COR-L47 (cell line): ENCODE measurements around the gene TMEM271.

Experiments used
- DNase-seq: peaks from one replicate; lab custom pipeline; 2025; lab: John Stamatoyannopoulos, UW

Gene TMEM271

DNA sequence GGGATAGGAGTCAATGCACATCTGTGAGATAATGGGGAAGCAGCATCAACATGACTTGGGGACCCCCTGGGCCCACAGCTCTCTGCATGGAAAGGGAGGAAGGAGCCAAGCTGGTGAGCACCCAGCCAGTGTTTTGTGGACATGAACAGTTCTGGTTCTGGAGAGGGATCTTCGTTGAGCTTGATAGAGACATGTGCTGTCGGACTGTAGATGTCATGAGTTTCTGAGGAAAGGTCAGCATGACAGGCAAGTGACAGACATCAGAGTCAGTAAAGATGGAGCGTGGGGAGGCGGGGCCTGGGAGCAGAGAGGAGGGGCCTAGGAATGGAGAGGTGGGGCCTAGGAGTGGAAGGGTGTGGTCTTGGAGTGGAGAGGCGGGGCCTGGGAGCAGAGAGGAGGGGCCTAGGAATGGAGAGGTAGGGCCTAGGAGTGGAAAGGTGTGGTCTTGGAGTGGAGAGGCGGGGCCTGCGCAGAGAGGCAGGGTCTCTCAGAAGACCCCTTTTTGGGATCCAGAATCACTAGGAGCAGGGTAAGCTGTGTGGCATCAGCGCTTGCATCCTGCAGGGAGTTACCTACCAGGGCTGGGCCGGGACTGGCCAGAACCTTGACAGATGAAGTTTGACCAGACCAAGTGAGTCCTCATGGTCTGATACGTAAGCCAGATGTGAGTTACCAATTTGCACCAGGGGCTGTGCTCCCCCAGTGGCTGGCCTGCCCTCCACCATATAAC, 43.3 kb downstream of the TMEM271 start:
- no peak for DNase-seq

DNA sequence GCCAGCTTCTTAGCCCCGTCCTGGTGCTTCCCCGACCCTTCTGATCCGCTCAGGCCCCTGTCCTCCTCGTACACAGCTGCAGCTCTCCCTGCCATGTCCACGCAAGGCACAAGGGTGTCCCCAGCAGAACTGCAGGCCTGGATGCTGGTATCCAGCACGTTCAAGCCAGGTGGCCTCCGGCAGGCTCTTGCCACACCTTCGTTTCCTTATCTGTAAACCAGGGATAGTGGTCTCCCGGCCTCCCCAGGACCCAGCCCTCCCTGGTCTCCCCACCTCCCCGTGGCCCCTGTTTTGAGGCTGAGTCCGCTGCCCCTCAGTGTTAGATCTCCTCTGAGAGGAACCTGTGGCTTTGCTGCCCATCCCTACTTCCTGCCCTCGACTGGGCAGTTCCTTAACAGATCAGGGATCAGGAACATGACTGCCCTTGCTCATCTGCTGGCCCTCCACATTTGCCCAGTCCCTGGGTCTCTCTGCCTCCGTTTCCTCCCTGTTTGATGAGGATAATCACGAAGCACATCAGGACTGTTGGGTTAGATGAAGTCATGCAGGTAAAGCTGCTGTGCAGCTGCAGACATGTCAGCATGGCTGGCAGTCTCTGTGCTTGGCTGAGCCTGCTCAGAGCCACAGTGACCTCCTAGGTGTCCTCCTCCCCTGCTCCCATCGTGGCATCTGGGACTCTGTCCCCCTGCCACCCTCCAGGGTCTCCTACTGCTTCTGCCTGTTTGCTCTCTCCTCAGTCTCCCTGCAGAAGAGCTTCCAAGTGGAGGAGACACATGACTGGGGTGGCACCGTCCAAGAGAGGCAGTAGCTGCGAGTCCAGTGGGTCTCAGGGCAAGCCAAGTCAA, 44.2 kb downstream of the TMEM271 start:
- DNase-seq: no peak

DNA sequence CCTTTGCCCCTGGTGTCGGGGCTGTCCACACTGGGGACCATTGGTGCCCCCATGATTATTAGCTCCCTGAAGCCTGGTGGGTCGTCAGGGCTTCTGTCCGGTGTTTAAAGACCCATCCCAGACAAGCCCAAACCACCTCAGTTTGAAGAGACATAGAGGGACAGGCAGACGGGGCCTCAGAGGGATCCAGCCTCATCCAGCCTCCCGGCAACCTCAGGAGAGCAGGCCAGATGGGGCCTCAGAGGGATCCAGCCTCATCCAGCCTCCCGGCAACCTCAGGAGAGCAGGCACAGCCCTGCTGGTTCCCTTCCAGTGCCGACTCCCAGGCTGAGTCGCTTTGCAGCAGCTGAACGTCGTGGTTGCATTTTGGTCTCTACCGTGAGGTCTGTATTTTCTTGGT, 45.0 kb downstream of the TMEM271 start:
- DNase-seq: no peak

DNA sequence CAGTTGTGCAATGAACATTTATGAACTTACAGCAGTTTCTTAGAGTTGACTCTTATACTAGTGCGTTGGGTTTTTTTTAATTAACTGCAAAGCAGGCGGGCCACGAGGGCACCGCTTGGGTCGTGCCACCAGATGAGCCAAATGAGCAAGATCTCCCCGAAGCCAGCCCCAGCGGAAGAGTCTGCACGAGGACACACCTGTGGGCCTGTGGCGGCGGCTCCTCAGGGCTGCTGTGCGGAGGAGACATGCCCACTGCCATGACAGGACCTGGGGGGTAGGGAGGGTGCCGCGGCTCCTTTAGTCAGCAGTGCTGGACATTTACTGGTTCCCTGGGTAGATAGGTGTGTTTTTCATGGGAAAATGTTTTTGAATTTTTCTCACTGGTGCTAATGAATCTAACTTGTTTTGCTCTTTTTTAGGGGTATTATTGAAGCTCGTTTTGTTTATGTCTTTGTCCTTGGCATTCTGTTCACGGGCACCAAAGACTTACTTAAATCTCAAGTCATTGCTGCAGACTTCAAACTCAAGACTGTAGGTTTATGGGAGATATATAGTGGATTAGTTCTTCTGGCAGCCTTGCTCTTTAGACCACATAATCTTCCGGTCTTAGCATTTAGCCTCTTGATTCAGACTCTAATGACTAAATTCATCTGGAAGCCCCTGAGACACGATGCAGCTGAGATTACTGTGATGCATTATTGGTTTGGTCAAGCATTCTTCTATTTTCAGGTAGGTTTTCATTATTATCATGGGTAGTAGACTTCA, 45.9 kb downstream of the TMEM271 start:
- no peak for DNase-seq

DNA sequence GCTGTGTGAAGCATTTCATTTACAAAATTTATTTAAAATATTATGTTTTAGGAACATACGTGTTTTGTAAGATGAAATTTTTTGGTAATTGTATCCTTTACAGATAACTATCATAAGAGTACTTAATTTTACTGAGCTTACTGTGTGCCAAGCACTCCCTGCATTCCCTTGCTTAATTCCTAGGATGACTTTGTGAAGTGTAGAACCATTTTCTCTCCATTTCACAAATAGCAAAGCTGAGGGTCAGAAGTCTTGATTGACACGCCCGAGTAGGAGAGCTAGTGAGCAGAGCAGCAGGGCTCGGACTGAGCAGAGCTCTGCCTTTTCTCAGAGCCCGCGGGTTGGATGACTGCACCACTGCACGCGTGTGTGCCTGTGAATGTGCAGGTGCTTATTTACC, 46.5 kb downstream of the TMEM271 start:
- DNase-seq: no peak

DNA sequence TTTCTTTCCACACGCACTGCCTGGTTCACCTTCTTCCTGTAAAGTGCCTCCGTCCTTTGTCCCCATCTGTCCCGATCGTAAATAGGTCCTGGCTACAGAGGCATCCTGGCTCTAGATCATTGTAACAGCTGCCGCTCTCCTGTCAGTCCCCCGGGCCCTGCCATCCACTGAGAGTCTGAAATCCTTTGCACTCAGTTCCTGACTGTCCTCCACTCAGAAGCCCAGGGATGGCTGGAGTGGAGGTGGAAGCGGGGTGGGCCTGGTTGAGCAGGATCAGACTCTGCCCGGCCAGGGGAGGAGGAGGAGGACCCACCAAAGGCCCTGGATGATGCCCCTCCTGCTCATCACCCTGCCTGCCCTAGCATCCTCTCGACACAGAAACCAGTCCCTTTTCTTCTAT, 47.3 kb downstream of the TMEM271 start:
- no peak for DNase-seq

DNA sequence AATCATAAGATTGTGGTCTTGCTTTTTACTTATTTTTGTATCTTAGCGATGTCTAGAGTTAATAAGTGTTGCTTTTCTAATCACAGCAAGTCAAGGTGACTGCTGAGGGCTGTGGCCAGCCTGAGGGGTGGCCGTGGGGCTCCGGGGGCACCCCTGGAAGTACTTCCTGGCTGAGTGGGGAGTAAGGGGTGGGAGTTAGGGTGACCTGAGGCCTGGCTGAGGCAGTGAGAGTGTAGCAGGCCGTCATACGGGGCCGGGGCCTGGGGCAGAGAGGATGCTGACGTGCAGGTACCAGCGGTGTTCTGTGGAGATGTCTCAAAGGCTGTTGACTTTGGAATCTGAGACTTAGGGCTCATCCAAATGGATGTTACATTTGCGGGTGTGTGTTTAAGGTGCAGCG, 47.8 kb downstream of the TMEM271 start:
- DNase-seq: no peak

DNA sequence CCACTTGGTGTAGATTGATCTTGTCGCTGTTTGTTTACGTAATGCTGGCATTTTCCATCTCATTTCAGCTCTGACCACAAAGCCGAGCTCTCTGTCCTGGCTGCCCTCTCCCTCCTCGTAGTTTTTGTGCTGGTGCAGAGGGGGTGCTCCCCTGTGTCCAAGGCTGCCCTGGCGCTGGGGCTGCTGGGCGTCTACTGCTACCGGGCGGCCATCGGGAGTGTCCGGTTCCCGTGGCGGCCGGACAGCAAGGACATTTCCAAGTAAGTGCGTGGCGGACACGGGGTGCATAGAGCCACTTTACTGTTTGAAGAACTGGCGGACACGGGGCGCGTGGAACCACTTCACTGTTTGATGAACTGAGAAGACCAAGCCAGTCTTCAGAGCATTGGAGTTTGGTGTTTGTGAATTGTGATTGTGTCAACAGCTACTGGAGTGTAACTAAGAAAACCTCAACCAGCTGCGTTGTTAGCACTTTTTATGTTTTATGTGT, 49.1 kb downstream of the TMEM271 start:
- DNase-seq: no peak

DNA sequence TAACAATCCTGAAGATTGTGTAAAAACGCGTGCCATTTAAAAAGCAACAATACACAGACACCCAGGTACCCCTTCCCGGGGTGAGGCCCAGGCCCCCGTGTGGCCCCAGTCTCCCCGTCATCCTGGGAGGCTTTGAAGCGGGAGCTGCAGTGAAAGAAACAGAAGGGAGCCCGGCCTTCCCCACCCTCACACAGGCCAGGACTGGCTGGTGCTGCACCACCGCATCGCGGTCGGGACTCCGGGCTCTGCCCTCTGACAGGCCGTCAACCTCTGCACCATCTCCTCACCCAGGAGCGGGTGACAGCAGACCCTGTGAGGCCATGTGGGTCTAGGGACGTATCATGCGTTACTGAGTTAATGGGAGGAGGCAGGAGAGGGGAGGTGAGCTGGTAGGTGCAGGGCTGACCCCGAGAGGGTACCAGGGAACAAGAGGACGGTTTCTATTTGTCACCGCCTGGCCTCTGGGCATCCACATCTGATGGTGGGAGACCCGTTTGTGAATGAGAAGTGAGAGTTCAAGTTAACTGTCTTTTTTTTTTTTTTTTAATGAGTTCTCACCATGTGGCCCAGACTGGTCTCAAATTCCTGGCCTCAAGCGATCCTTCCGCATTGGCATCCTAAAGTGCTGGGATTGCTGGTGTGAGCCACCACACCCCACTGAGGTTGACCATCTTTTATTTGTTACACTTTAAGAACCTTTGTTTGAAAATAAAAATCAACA, 49.7 kb downstream of the TMEM271 start:
- no peak for DNase-seq

DNA sequence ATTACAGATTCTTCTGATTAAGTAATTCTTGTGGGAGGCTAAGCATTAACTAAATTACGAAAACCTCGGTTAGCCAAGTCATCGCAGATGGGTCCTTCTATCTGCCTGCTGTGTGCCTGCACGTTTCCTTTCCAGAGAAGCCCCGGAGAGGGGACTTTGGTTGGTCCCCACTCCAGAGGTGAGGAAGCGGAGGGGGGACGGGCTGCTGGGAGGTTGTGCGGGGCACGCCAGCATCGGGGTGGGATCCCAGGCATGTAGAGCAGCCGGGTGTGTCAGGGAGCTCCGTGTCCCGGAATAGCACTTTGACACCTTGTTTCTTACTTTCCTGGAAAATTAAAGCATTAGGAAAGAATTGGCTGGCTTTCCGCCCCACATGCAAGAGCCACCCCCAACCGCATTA, 50.4 kb downstream of the TMEM271 start:
- DNase-seq: no peak

DNA sequence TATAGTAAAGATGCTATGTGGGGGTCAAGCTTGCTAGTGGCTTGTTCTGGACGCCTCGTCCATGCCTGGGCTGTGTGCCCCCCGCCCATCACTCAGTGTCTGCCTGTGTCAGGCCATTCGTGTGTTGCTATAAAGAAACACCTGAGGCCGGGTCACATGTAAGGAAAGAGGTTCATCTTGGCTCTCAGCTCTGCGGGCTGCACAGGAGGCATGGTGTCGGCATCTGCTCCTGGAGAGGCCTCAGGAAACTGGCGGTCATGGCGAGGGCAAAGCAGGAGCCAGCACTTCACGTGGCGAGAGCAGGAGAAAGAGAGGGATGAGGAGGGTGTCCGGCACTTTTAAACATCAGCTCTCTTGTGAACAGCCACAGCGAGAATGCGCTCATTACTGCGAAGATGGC, 51.9 kb downstream of the TMEM271 start:
- no peak for DNase-seq
